Measurements from ENCODE around the gene MAML3.

MAML3 gene

GRCh38 chr4:139901531-139902320, 252.3 kb downstream of the MAML3 start:
- no peak for DNase-seq (ENCODE audit: low read depth in 2 of 2)
- TF ChIP-seq, protein P1, sequence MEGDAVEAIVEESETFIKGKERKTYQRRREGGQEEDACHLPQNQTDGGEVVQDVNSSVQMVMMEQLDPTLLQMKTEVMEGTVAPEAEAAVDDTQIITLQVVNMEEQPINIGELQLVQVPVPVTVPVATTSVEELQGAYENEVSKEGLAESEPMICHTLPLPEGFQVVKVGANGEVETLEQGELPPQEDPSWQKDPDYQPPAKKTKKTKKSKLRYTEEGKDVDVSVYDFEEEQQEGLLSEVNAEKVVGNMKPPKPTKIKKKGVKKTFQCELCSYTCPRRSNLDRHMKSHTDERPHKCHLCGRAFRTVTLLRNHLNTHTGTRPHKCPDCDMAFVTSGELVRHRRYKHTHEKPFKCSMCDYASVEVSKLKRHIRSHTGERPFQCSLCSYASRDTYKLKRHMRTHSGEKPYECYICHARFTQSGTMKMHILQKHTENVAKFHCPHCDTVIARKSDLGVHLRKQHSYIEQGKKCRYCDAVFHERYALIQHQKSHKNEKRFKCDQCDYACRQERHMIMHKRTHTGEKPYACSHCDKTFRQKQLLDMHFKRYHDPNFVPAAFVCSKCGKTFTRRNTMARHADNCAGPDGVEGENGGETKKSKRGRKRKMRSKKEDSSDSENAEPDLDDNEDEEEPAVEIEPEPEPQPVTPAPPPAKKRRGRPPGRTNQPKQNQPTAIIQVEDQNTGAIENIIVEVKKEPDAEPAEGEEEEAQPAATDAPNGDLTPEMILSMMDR (IDR thresholded peaks at IDR 0.05; ENCODE audit: low read depth, low read length): no peak
- H3K4me3 ChIP-seq (replicated peaks in 1 of 2; ENCODE audit: low read depth in 2 of 2, low read length in 2 of 2): peak overlapping the region in 1 of 2 donors; percentile 1

GRCh38 chr4:139900964-139901376, 253.0 kb downstream of the MAML3 start:
- TF ChIP-seq, protein P1 (IDR thresholded peaks at IDR 0.05; ENCODE audit: low read depth, low read length): no peak
- DNase-seq (ENCODE audit: low read depth in 2 of 2): peak in 1 of 2 donors; percentile 36

GRCh38 chr4:139899346-139899745, 254.6 kb downstream of the MAML3 start:
- H3K4me3 ChIP-seq (replicated peaks in 1 of 2; ENCODE audit: low read depth in 2 of 2, low read length in 2 of 2): no peak overlapping the region
- DNase-seq (ENCODE audit: low read depth in 2 of 2): no peak
- TF ChIP-seq, protein P1 (IDR thresholded peaks at IDR 0.05; ENCODE audit: low read depth, low read length): no peak

More at GRCh38 chr4:139900964-139901376, 253.0 kb downstream of the MAML3 start:
- no peak overlapping the region for H3K4me3 ChIP-seq (replicated peaks in 1 of 2; ENCODE audit: low read depth in 2 of 2, low read length in 2 of 2)

DNA sequence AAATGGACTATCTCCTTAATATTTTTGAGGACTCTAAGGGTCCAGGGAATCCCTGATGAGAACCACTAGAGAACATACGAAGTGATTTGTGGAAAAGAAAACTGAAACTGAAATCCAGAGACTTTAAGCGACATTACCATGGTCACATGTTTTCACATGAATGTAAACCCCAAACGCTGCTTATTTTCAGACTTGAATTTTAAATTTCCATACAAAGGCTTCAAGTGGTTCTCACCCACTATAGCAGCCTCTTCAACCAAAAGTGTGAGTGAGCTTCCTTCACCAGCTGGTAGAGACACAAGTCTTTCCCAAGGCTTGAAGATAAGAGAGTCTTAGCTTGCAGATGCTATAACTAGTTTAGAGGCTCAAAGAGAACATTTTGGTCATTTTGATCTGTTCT, 255.7 kb downstream of the MAML3 start:
- no peak for DNase-seq (ENCODE audit: low read depth in 2 of 2)
- no peak overlapping the region for H3K4me3 ChIP-seq (replicated peaks in 1 of 2; ENCODE audit: low read depth in 2 of 2, low read length in 2 of 2)
- TF ChIP-seq, protein P1 (IDR thresholded peaks at IDR 0.05; ENCODE audit: low read depth, low read length): no peak

DNA sequence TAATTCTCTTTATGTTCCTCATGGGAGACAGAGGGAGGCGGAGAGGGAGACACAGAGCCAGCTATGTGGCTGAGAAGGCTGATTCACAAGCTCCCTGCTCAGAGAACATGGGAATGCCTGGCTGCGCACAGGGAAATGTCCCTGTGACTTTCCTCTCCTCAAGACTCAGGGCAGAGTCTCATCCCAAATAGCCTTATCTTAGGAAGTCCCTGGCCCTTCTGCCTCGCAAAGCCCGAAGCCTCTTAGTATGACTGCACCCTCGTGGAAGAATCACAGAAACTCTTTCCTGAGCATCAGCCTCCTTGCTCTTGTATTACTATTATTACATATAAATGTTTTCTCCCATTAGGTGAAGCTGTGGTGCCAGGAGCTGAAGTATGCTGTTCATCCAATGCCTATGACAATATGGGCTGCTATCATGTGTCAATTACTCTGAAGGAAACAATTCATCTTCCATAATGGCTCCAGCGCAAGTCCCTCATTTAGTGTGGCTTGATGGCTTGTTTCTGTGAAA, 257.8 kb downstream of the MAML3 start:
- TF ChIP-seq, protein P1 (IDR thresholded peaks at IDR 0.05; ENCODE audit: low read depth, low read length): no peak
- H3K4me3 ChIP-seq (replicated peaks in 1 of 2; ENCODE audit: low read depth in 2 of 2, low read length in 2 of 2): no peak overlapping the region
- DNase-seq (ENCODE audit: low read depth in 2 of 2): no peak

- TF ChIP-seq, protein P1 (IDR thresholded peaks at IDR 0.05; ENCODE audit: low read depth, low read length): no peak
- no peak for DNase-seq (ENCODE audit: low read depth in 2 of 2)
Observed at GRCh38 chr4:139893801-139894200, 260.2 kb downstream of the MAML3 start.

More at GRCh38 chr4:139893801-139894200, 260.2 kb downstream of the MAML3 start:
- no peak overlapping the region for H3K4me3 ChIP-seq (replicated peaks in 1 of 2; ENCODE audit: low read depth in 2 of 2, low read length in 2 of 2)
